GM19239 (cell line): ENCODE data around the gene TMPRSS13.
"Not testable (repeated sequence)": the region's sequence is repeated elsewhere in the genome, so short reads cannot be mapped to it uniquely, and the experiment has no call there.

Source experiments
- DNase-seq: peaks from one replicate; pipeline ENCODE4 v3.0.0; 2011; ENCODE audit warnings: low spot score; ENCODE audit not compliant: insufficient read length
- FAIRE-seq: peaks from 2 replicates; lab custom pipeline; 2011; peaks lifted over from hg19 to GRCh38; lab: Jason Lieb, UNC

TMPRSS13 gene

DNA sequence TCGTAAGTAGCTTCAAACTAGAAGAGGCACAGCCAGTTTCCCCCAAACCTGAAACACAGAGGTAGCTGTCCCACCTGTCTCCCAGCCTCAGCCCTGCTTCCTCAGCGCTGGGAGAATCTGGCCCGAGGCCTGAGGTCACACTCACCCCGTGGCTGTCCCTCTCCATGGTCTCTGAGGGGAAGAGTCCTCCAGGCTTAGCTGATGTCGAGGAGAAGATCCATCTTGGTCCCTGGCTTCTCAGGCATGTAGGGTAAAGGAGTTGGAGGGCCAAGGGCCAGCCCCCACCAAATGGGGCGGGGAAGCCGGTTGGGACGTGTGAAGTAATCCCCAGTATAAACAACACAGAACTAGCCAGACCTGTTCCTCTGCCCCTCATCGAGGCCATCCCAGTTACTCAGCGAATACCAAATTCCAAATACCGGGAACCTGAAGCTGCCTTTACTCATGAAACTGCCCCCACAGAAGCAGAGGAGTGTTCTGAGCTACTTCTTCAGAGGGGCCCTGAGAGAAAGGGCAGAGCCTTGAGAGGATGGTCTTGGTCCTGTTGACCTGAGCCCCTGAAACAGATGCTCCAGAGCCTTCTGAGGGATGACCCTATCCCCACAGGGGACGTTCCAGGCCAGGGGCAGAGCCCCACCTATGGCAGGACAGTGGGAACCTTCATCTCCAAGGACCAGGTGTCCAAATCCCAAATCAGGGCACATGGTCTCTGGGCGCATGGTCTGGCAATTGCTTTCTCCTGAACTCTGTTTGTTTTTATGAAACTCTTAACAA, at the start of gene TMPRSS13:
Gene TMPRSS13 (minus strand): TSS at position 261 of the 774 bp plus-strand sequence. CDS start 95 bp downstream, at position 166.
- DNase-seq (no peak), FAIRE-seq (peak; percentile 26)

DNA sequence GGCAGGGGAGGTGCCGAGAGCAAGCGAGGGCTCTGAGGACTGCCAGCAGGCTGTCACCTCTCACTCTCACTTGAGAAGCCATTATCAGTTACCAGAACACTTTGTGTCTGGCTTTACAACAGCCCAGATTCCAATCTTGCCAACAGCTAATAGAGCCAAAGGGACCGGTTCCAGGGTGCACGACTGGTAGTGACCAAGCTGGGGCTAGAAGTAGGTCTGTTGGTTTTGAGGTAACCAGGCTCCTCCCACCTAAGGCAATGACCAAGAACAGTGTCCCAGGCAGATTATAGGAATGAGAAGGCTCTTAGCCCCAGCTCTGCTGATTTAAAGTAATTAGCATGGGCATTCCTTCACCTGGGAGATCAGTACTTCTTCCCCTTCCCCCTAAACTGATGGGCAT, 49.8 kb upstream of the TMPRSS13 start:
- FAIRE-seq, result peak; percentile 14
- DNase-seq, result no peak

DNA sequence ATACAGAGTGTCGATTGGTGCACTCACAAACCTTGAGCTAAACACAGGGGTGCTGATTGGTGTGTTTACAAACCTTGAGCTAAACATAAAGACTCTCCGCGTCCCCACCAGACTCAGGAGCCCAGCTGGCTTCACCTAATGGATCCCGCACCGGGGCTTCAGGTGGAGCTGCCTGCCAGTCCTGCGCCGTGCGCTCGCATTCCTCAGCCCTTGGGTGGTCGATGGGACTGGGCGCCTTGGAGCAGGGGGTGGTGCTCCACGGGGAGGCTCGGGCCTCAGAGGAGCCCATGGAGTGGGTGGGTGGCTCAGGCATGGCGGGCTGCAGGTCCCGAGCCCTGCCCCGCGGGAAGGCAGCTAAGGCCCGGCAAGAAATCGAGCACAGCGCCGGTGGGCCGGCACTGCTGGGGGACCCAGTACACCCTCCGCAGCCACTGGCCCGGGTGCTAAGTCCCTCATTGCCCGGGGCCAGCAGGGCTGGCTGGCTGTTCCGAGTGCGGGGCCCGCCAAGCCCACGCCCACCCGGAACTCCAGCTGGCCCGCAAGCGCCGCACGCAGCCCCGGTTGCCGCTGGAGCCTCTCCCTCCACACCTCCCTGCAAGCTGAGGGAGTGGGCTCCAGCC, 49.2 kb upstream of the TMPRSS13 start:
- DNase-seq, FAIRE-seq: not testable (repeated sequence)

DNA sequence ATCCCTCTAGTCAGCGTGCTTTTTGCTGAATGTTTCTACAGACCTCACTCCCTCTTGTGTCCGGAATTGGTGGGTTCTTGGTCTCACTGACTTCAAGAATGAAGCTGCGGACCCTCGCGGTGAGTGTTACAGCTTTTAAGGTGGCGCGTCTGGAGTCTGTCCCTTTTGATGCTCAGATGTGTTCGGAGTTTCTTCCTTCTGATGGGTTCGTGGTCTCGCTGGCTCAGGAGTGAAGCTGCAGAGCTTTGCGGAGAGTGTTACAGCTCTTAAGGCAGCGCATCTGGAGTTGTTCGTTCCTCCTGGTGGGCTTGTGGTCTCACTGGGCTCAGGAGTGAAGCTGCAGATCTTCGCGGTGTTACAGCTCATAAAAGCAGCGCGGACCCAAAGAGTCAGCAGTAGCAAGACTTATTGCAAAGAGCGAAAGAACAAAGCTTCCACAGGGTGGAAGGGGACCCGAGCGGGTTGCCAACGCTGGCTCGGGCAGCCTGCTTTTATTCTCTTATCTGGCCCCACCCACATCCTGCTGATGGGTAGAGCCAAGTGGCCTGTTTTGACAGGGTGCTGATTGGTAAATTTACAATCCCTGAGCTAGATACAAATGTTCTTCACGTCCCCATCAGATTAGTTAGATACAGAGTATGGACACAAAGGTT, 48.5 kb upstream of the TMPRSS13 start:
- not testable (repeated sequence) for FAIRE-seq, DNase-seq

DNA sequence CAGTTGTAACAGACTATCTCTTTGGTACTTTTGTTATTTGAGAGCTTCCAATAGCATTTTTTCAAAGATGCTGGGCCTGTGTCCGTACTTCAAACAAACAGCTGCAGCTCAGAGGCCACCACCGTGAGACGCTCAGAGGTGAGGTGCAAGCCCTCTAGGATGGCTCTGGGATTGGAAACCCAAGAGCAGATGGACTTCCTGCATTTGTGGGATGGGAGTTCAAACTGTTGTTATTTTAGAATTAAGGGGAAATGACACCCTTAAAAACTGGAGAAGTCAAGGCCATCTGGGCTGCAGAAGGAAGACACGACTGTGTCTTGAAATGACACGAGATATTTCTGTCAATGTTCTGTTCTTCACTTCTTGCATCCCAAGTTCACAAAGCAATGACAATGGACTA, 47.8 kb upstream of the TMPRSS13 start:
- DNase-seq (no peak), FAIRE-seq (no peak)

DNA sequence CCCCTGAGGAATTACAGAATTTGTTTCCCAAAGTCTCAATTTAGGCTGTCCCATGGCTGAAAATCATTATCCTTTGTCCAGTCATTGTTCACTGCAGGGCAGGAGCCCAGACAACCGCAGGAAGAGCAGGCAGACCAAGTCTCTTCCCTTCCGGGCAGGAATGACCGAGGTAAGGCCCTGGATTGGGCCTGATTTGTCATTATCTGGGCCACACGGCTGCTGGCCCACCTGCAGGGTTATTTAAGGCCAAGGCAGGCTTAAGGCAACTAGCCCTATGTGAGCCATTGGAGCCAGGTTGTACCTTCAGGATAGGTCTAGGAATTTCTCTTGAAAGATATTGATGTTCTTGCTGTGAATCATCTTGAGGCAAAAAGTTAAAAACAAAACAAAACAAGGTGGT, 47.2 kb upstream of the TMPRSS13 start:
- DNase-seq, result no peak
- no peak for FAIRE-seq

DNA sequence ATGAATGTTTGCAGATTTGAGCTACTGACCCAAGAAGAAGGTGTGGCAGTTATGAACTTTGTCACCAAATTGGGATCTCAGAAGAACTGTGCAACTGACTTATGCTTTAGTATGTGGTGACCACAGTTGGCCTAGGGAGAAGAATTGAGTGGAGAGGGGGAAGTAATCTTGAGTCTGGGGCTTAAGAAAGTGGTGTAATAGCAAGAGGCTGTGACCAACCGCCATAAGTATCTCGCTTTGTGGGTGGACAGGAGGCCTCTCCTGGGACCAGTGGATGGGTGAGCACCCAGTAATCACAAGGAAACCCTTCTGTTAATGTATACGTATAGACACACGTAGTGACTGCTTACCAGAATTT, 44.3 kb upstream of the TMPRSS13 start:
- FAIRE-seq, result no peak
- no peak for DNase-seq

DNA sequence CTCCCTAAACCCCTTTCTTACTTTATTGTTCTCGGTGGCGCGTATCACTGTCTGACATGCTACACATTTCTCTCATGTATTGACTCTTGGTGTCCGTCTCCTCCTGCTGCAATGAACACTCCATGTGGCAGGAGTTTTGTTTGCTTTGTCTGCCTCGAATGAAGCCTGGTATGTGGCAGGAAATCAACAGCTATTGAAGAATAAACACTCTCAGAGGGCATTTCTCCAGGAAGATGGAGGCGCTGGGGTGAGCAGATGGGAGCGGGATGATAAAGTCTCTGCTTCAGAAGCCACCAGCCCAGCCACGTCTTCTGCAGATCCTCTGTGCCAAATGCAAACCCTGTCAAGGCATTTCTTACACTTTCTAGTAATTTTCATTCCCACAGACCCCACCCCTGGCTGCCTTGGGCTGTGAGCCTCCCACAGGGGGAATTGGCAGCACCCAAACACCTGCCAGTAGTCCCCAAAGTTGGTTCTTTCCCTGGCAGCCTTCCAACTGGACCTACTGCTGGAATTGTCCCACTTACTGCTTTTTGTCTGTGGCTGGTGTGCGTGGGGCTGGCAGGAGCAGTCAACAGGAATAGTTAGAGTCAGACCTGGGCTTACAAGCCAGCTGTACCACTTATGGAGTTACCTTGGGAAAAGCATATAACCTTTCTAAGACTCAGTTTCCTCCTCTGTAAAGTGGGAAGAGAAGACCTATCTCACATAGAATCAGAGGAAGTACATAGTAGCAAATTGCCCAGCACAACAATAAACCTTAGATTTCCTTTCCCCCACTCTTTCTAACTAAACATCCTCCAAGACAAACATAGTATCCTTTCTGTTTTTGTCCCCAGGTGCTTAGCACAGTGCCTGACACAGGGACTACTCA, 43.7 kb upstream of the TMPRSS13 start:
- FAIRE-seq, result peak; percentile 26
- no peak for DNase-seq

DNA sequence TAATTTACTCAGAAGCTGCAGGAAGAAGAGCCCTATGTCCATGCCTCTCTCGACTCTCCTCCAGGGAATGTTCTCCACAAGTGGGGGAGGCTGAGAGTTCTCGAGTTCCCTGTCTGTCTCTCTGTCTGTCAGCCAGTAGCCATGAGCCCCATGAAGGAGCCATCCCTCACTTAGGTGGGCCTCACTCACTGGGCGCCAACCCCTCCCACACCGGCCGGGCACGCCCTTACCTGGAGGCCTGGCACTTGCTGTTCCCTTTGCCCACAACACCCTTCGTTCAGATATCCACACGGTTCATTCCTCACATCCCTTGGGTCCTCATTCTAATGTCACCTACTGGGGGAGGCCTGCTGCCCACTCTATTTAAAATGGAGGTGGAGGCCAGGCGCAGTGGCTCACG, 42.8 kb upstream of the TMPRSS13 start:
- FAIRE-seq, result no peak
- DNase-seq, result no peak

DNA sequence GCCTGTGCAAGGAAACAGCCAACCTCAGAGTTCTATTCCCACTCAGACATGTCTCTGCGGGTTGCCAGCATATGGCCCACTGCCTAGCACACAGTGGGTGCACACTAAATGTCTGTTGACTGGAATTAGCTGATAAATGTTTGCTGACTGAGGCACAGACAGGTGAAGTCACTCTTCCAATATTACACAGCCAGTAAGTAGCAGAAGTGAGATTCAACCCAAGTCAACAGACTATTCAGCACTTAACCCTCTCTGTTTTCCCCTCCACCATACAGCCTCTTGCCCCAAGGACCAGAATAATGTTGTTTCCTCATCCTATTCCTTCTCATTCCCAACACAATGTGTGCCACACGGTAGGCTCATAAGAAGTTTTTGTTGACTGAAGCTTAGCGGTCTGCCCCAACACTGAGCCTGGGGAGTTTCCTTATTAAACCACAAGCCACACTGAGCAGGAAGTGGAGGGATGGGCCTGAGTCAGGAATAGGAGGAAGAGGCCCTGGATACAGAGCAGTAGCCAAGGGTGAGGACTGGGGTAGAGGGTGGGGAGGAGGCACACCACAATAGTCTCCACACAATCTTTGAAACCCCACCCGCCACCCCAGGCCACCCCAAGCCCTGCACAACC, 41.3 kb upstream of the TMPRSS13 start:
- DNase-seq, result no peak
- FAIRE-seq, result no peak

DNA sequence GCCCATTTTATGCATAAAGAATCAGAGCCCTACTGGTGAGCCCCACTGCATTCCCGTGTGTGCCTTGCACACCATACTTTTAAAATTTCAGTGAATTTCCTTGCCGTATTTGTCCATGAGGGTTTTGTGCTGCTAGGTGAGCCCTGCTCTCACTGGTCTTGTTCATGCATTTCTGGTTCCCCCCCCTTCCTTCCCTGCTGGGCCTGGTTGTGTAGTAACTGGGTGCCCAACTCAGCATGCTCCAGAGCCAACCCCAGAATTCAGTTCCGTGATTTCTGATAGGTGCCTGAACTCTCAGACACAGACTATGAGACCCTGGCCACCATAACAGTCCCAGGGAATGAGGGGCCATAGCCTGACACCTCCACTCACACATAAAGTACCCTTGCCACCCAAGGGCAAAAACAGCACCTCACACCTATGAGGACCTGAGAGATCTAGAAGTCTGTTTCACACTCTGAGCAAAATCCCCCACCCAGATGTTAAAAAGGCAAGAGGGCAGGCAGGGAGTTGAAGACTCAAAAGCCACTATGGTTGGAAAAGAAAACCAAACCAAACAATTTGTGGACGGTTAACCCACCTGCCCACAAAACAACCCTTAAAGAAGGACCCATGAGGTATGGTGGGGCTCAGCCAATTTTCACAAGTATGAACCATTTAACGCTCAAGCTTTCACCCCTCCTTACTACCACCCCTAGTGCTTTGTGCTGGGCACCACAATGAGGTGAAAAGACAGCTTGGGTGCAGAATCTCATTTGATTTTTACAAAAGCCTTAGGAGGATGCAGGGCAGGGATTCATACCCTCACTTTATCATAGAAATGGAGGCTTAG, 40.2 kb upstream of the TMPRSS13 start:
- no peak for FAIRE-seq
- no peak for DNase-seq

DNA sequence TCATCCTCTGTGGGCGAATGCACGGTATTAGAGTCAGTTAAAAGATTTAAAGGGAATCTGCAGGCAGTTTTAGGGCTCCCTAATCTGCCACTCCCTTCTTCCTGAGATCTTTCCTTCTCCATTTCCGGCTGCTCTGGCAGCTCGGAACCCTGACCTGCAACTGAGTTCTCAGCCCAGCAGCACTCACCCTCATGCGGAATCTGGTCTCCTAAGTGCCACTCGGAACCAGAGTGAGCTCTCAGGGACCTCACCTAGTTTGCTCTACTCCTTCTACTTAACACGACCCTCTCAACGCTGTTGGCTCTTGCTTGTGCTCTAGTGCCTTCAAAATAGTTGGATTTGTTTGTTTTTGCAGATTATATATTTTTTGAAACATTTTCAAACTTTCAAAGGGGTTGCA, 37.7 kb upstream of the TMPRSS13 start:
- DNase-seq (no peak), FAIRE-seq (no peak)

DNA sequence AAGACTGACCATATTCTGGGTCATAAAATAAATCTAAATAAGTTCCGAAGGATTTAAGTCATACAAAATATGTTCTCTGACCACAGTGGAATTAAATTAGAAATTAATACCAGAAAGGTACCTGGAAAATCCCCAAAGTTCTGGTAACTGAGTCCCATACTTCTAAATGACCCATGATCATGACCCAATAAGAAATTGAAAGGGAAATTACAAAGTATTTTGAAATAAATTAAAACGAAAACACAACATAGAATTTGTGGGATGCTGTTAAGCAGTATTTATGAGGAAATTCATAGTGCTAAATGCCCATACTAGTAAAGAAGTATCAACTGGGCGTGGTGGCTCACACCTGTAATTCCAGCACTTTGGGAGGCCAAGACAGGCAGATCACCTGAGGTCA, 33.6 kb upstream of the TMPRSS13 start:
- DNase-seq, result no peak
- no peak for FAIRE-seq

DNA sequence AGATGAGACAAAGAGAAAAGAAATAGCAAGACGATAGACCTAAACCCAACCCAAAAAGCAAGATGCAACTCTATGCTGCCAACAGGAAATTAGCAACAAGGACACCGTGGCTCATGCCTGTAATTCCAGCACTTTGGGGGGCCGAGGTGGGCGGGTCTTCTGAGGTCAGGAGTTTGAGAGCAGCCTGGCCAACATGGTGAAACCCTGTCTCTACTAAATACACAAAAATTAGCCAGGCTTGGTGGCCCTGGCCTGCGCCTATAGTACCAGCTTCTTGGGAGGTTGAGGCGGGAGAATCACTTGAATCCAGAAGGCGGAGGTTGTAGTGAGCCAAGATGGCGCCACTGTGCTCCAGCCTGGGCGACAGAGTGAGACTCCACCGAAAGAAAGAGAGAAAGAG, 32.7 kb upstream of the TMPRSS13 start:
- no peak for FAIRE-seq

DNA sequence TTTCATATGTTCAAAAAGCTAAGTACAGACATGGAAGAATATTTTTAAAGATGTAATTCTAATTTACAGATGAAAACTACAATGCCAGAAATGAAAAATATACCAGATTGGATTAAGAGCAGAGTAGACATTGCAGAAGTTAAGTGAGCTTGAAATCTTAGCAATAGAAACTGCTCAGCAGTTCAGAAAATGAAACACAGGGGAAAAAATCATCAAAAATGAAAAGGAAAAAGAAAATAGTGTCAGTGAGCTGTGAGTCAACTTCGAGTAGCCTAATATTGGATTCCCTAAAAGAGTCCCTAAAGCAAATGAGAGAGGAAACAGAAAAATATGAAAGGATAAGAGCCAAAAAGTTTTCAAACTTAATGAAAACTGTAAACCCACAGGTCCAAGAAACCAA, 31.2 kb upstream of the TMPRSS13 start:
- DNase-seq, result no peak
- peak; percentile 72 for FAIRE-seq

More for the DNA sequence above, 32.7 kb upstream of the TMPRSS13 start:
- no peak for DNase-seq

DNA sequence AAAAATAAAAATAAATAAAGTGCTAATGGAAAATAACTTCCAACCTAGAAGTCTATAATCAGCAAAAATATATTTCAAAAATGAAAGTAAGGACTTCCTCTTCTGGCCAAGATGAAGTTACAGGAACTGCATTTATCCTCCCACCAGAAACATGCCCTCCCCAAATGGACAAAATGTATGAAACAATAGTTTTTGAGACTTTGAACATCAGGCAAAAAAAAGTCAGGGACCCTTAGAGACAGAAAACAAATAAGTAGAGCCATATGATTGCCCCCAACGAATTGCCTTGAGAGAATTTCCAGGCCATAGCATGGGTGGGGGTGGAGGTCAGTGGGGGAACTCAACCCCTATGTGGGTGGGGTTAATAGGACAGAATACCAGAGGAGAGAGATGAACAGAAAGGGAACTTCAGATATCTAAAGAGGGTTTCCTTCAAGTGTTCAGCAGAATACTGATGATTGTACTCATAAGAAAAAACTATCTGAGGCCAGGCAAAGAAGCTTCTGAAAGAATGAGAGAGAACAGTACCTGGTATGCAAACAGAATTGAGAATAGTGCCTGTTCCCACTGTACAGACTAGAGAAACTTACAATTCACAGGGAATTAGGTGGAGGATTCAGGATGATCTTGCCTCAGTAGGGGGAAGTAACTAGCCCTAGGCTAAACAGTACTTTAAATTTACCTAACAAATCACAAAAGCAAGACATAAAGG, 30.4 kb upstream of the TMPRSS13 start:
- peak; percentile 86 for FAIRE-seq
- DNase-seq, result no peak

DNA sequence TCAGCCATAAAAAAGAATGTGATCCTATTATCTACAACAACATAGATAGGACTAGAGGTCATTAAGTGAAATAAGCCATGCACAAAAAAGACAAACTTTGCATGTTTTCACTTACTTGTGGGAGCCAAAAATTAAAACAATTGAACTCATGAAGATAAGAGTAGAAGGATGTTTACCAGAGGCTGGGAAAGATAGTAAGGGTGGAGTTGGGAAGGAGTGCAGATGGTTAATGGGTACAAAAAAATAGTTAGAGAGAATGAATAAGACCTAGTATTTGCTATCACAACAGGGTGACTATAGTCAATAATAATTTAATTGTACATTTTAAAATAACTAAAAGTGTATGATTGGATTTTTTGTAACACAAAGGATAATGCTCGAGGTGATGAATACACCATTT, 29.7 kb upstream of the TMPRSS13 start:
- DNase-seq (no peak), FAIRE-seq (no peak)

DNA sequence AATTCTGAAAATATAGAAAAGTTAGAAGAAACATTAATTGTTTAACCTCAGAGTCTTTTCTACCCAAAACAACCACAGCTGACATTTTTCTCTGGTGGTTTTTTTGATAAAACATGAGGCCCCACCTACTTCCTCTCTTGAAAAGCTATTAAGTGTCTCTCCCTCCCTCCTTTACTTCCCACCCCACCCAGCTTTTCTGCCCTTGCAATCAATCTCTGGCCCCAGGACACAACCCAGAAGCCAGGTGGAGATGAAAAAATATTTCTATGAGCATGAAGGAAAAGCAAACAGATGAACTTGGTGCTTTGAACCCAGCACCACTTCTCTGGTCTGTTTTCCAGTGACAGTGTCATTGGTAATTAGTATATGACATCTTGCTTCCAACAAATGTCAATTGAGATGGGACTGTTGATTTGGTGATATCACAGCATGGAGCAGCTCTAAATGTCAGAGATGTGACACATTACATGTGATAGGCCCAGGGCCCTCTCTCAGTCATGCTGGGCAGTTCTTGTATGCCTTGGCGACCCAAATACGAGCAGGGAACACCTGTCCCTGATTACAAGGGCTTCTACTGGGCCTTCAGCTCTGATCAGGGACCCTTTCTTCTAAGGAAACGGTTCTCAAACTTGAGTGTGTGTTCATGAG, 23.9 kb upstream of the TMPRSS13 start:
- no peak for DNase-seq

More for the DNA sequence above, 23.9 kb upstream of the TMPRSS13 start:
- no peak for FAIRE-seq
